Amniotic epithelial cell (primary cell): ENCODE data around the gene PCDHGA1.

Experiments
- DNase-seq: peaks from one replicate; pipeline ENCODE4 v3.0.0-alpha.2; 2010; ENCODE audit warnings: low read depth

The PCDHGA1 gene

GRCh38 chr5:141492168-141492885, 162.0 kb downstream of the PCDHGA1 start:
- DNase-seq: no peak

GRCh38 chr5:141493500-141494422, 163.4 kb downstream of the PCDHGA1 start:
- DNase-seq: no peak

- no peak for DNase-seq
Observed at GRCh38 chr5:141494761-141495452, 164.6 kb downstream of the PCDHGA1 start.

- no peak for DNase-seq
Observed at GRCh38 chr5:141495453-141495811, 165.1 kb downstream of the PCDHGA1 start.

- no peak for DNase-seq
Observed at GRCh38 chr5:141496038-141496437, 165.7 kb downstream of the PCDHGA1 start.

GRCh38 chr5:141501761-141502160, 171.4 kb downstream of the PCDHGA1 start:
- no peak for DNase-seq

GRCh38 chr5:141503681-141504080, 173.4 kb downstream of the PCDHGA1 start:
- DNase-seq: no peak

GRCh38 chr5:141504216-141504615, 173.9 kb downstream of the PCDHGA1 start:
- DNase-seq: no peak

- no peak for DNase-seq
Observed at GRCh38 chr5:141506381-141507155, 176.3 kb downstream of the PCDHGA1 start.

GRCh38 chr5:141507387-141508091, 177.2 kb downstream of the PCDHGA1 start:
- peak; percentile 89 for DNase-seq

- peak; percentile 28 for DNase-seq
Observed at GRCh38 chr5:141508440-141508797, 178.1 kb downstream of the PCDHGA1 start.

- DNase-seq: peak; percentile 96
Observed at GRCh38 chr5:141508798-141509611, 178.7 kb downstream of the PCDHGA1 start.

- no peak for DNase-seq
Observed at GRCh38 chr5:141510160-141510559, 179.8 kb downstream of the PCDHGA1 start.

- DNase-seq: no peak
Observed at GRCh38 chr5:141510850-141511601, 180.7 kb downstream of the PCDHGA1 start.

GRCh38 chr5:141511771-141512325, 181.5 kb downstream of the PCDHGA1 start:
- DNase-seq: no peak

GRCh38 chr5:141512390-141512910, 182.1 kb downstream of the PCDHGA1 start:
- DNase-seq: peak; percentile 65

GRCh38 chr5:141512911-141513626, 182.8 kb downstream of the PCDHGA1 start:
- peak; percentile 41 for DNase-seq

- DNase-seq: peak; percentile 85
Observed at GRCh38 chr5:141513627-141514329, 183.5 kb downstream of the PCDHGA1 start.
